Heart left ventricle (tissue), 16 donors: Measurements from ENCODE around the gene FMC1. TPM values are rescaled to one million over a fixed set of nuclear protein-coding genes. Genes with fewer than 3 reads are reported as not detected.
"Not testable (repeated sequence)": the region's sequence is repeated elsewhere in the genome, so short reads cannot be mapped to it uniquely, and the experiment has no call there.

ENCODE experiments used
- ATAC-seq, 4 donors: fragments of 200-7000 bp; cut with Tn5 transposase; one replicate each; pipeline ENCODE4 v1.9.1; 2020 to 2022; ENCODE audit warnings: moderate library complexity in 4 of 4, mild to moderate bottlenecking in 3 of 4, moderate number of reproducible peaks in 1 of 4
- DNase-seq, 5 donors: peaks; one replicate each; pipeline ENCODE4 v3.0.0-alpha.2; 2020
- H3K27ac ChIP-seq, 12 donors: fragments of 200-600 bp; sonication (generic) in 4 of 12; one replicate each; pipeline versions ENCODE4 v1.5.0 to v1.8.0; 2016 to 2022; ENCODE audit warnings: mild to moderate bottlenecking in 2 of 12
- H3K27me3 ChIP-seq, 9 donors: fragments of 200-600 bp; sonication (generic) in 2 of 9; one replicate each; pipeline versions ENCODE4 v1.5.1 to v1.8.0; 2016 to 2022; ENCODE audit warnings: mild to moderate bottlenecking in 3 of 9
- H3K36me3 ChIP-seq, 9 donors: fragments of 200-600 bp; sonication (generic) in 2 of 9; one replicate each; pipeline versions ENCODE4 v1.5.0 to v1.8.0; 2018 to 2022; ENCODE audit warnings: mild to moderate bottlenecking in 2 of 9
- H3K4me1 ChIP-seq, 12 donors: fragments of 200-600 bp; sonication (generic) in 4 of 12; one replicate each; pipeline versions ENCODE4 v1.5.0 to v1.8.0; 2016 to 2022; ENCODE audit warnings: mild to moderate bottlenecking in 3 of 12
- H3K4me3 ChIP-seq, 12 donors: fragments of 200-600 bp; sonication (generic) in 4 of 12; one replicate each; pipeline versions ENCODE4 v1.5.0 to v1.8.0; 2017 to 2022; ENCODE audit warnings: mild to moderate bottlenecking in 9 of 12, moderate library complexity in 4 of 12
- H3K9me3 ChIP-seq, 12 donors: fragments of 200-600 bp; sonication (generic) in 4 of 12; one replicate each; pipeline versions ENCODE4 v1.5.0 to v1.8.0; 2016 to 2022; ENCODE audit warnings: mild to moderate bottlenecking in 1 of 12
- CTCF ChIP-seq, 12 donors: fragments of 200-600 bp; sonication (generic) in 4 of 12; IDR thresholded peaks; one replicate each; pipeline versions ENCODE4 v1.5.0 to v1.8.0; 2018 to 2022; ENCODE audit warnings: antibody characterized with exemption in 12 of 12, mild to moderate bottlenecking in 5 of 12
- POLR2A ChIP-seq, 2 donors: fragments of 450-650 bp; IDR thresholded peaks; one replicate each; pipeline ENCODE4 v1.6.1; 2017; ENCODE audit warnings: antibody characterized with exemption in 2 of 2, mild to moderate bottlenecking in 2 of 2, moderate library complexity in 2 of 2
- WGBS, 4 donors: extraction: QIAGEN DNeasy Blood & Tissue Kit in 2 of 4; methylation state at CpG; one replicate each; pipeline versions ENCODE4 v1.1.5 to v1.1.7; 2013 to 2018; 5-methylcytosine and 5-hydroxymethylcytosine counted together
- intact Hi-C, 10 donors: fragments of 100-400 bp; cut with DNase I; formaldehyde crosslinking; loops; one replicate each; pipeline versions ENCODE4 v1.11.1 to v1.14.2; 2022
- polyA plus RNA-seq, 2 donors: library from polyadenylated mRNA; stranded (reverse); fragments of 200-250 nt; gene quantifications; one replicate each; pipeline ENCODE4 v1.2.3, GENCODE V29; 2013
- total RNA-seq, 9 donors: library from RNA; depleted of rRNA in 2 of 9; stranded (reverse); fragments of >200 nt in 2 of 9; fragmentation: NEBNext Ultra II Directional in 3 of 9; extraction: Animal tissue kit (Norgen Biotek cat#: 25700) in 3 of 9; gene quantifications; one replicate each; pipeline versions ENCODE4 v1.1.0 to v1.2.4, GENCODE V29; 2016 to 2023
- donor health status: ischemic (EF 13 %, LVEDD 7.1; RV severe dilation, severe dysfunction).
- donor health status: healthy with polysubstance abuse.
- donor health status: DM: no; HTN: yes; CAD: no.
- donor health status: DM: no; HTN: no; CAD: no.
- donor health status: ischemic (EF 25% LVEDD 6.9; RV normal size, moderate dysfunction).
- donor health status: ischemic (EF 25% LVEDD 5.7; RV mildly dilated, moderate dysfunction).
- donor health status: healthy.
- donor health status: DM: yes; HTN: yes; CAD: no.
- donor health status: ischemic (EF 35%, LVEDD 5.7; RV mildly dilated, moderate dysfunction).
- donor health status: nonischemic (EF 11% LVEDD 7.7; RV severe dilation, severe dysfunction).
- donor health status: DM: yes; HTN: yes; CAD: no.
- donor health status: PGD.
- donor health status: ischemic (EF 29% LVEDD 5.4; RV normal size, mild dysfunction).
- donor health status: nonischemic (EF 23%, LVEDD 6.1; RV moderate dilation, normal function).

The FMC1 gene
- total and polyA plus RNA-seq, 11 donors, result 19.0 to 95.7 (median 33.8) TPM

- 88 to 94% (median 92%) methylated on average over 2 of the region's 2 CpGs for WGBS, 4 donors
- intact Hi-C loops, result no loop called here
- H3K27me3 ChIP-seq, result no peaks in the 10 kb centered on the region
- H3K36me3 ChIP-seq, result peaks cover 0 to 88% (median 52%) of the 10 kb centered on the region in 9 donors
- TF ChIP-seq POLR2A (IDR thresholded peaks at IDR 0.05) (no peak), CTCF (IDR thresholded peaks at IDR 0.05) (no peak)
- no peak for DNase-seq
- H3K4me3 ChIP-seq, result no peak overlapping the region
- no peaks in the 10 kb centered on the region for H3K9me3 ChIP-seq
- no peak overlapping the region for H3K27ac ChIP-seq
- H3K4me1 ChIP-seq, result no peaks in the 10 kb centered on the region
- no peak for ATAC-seq
These were observed 40.7 kb upstream of the FMC1 start for GRCh38 chr7:139300390-139300789.

DNA sequence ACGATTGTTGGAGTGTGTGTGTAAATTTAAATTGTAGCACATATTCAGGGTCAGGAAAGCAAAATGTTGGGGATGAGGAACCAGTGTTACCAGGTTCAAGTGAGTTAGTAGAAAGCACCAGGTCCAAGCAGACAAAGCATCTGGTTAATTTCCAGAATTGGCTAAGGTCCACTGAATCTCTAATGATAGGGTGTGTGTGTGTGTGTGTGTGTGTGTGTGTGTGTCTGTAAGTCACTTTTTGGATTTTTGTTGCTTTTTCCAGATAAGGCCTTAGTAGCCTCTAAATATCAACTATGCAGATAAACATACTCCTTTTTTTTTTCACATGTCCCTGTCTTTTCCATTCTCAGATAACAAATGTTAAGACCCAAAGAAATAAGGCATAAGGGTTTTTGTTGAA, 36.6 kb upstream of the FMC1 start:
- no peak overlapping the region for H3K4me3 ChIP-seq
- H3K27ac ChIP-seq, result no peak overlapping the region
- 74 to 91% (median 75%) methylated on average over 1 of the region's 1 CpG for WGBS, 4 donors
- intact Hi-C loops, result no loop called here
- H3K27me3 ChIP-seq, result no peaks in the 10 kb centered on the region
- DNase-seq, result no peak
- no peaks in the 10 kb centered on the region for H3K4me1 ChIP-seq
- peaks cover 0 to 76% (median 25%) of the 10 kb centered on the region in 9 donors for H3K36me3 ChIP-seq
- TF ChIP-seq CTCF (IDR thresholded peaks at IDR 0.05), result no peak
- H3K9me3 ChIP-seq, result no peaks in the 10 kb centered on the region
- ATAC-seq, result no peak

DNA sequence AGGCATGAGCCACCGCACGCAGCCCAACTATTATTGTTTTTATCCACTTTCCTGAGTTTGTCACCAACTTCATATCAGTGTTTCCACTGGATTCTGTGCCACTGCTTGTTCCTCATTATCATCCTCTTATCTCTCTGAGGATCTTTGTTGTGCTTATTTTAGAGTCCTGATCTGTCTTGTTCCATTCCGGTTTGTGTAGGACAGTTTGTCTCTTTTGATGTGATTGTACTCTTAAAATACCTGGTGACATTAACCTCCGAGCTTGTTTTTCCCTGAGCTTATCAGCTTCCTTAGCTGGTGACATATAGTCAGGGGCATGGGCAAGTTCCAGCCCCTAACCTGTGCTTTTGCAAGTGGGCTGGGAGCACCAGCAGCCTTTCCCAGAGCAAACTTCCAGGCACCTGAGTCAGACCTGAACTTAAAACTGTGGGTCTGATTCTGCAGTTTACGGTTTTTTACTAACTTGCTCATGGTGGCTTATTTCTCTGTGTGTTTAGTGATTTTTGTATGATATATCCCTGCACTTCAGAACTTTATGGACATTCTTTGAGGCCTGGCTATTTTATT, 23.1 kb upstream of the FMC1 start:
- Histone ChIP-seq H3K4me1 (no peaks in the 10 kb centered on the region), H3K27me3 (no peaks in the 10 kb centered on the region), H3K36me3 (no peaks in the 10 kb centered on the region), H3K4me3 (no peak overlapping the region), H3K27ac (no peak overlapping the region), H3K9me3 (no peaks in the 10 kb centered on the region)
- ATAC-seq (peak in 2 of 4 donors; percentile 47 to 55), DNase-seq (no peak)
- WGBS, 4 donors, result 66 to 77% (median 73%) methylated on average over 5 of the region's 5 CpGs
- TF ChIP-seq POLR2A (IDR thresholded peaks at IDR 0.05) (no peak), CTCF (IDR thresholded peaks at IDR 0.05) (no peak)
- intact Hi-C loops, result no loop called here

DNA sequence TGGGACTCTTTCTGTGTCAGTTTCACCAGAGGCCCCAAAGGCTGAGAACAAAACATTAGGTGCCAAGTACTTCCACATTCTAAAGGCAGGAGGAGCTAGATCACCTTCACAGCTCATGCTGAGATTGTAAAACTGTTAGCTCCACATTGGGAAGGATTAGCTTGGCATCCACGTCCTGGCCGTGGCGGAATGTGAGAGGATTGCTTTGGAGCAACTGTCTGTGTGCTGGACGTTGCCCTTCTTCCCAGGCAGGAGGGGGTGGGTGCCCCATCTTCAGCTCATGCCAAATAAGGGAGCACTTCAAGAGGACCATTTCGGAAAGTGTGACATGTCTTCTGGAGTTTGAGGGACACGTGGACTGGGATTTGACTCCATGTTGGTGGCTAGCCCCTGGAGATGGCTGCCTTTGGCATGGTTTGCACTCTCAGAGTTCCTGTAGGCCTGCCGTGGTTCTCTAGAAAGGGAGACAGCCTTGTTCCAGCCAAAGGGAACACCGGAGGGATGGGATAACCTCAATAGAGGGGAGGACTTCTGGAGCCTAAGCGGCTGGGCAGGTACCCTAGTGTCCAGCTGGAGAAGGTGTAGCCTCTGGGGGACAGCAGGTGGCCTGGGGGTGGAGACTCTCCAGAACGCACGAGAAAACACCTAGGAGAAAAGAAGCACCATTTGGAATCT, 19.9 kb upstream of the FMC1 start:
- DNase-seq (no peak), ATAC-seq (no peak)
- no peaks in the 10 kb centered on the region for H3K4me1 ChIP-seq
- no peak overlapping the region for H3K4me3 ChIP-seq
- no peaks in the 10 kb centered on the region for H3K27me3 ChIP-seq
- intact Hi-C loops, result no loop called here
- no peak overlapping the region for H3K27ac ChIP-seq
- TF ChIP-seq CTCF (IDR thresholded peaks at IDR 0.05) (no peak), POLR2A (IDR thresholded peaks at IDR 0.05) (no peak)
- no peaks in the 10 kb centered on the region for H3K36me3 ChIP-seq
- H3K9me3 ChIP-seq, result no peaks in the 10 kb centered on the region
- WGBS, 4 donors, result 64 to 74% (median 69%) methylated on average over 11 of the region's 11 CpGs

- 93 to 98% (median 96%) methylated on average over 11 of the region's 11 CpGs for WGBS, 4 donors
- H3K4me3 ChIP-seq, H3K4me1 ChIP-seq, H3K9me3 ChIP-seq, ATAC-seq, H3K36me3 ChIP-seq, intact Hi-C loops, DNase-seq, H3K27ac ChIP-seq, H3K27me3 ChIP-seq: not testable (repeated sequence)
These were observed 16.4 kb upstream of the FMC1 start for GRCh38 chr7:139324709-139325108.
